ENCODE results near the gene IGFBP5.

IGFBP5 gene

GRCh38 chr2:216731465-216731864, 36.1 kb upstream of the IGFBP5 start:
- Histone ChIP-seq H3K27me3 (ENCODE audit: low read depth, low read length) (no peaks in the 10 kb centered on the region), H3K36me3 (ENCODE audit: control insufficient read depth in 1 of 2, insufficient read depth in 2 of 2, low read length in 2 of 2) (no peaks in the 10 kb centered on the region), H3K4me1 (ENCODE audit: control insufficient read depth in 1 of 2, insufficient read depth in 2 of 2, low read length in 2 of 2) (peaks cover 0 to 23% of the 10 kb centered on the region in 2 donors), H3K4me3 (ENCODE audit: low read depth in 1 of 2, low read length in 2 of 2) (no peak overlapping the region), H3K9me3 (ENCODE audit: control insufficient read depth in 1 of 2, low read length in 2 of 2) (no peaks in the 10 kb centered on the region), H3K27ac (ENCODE audit: low read length) (no peak overlapping the region)

DNA sequence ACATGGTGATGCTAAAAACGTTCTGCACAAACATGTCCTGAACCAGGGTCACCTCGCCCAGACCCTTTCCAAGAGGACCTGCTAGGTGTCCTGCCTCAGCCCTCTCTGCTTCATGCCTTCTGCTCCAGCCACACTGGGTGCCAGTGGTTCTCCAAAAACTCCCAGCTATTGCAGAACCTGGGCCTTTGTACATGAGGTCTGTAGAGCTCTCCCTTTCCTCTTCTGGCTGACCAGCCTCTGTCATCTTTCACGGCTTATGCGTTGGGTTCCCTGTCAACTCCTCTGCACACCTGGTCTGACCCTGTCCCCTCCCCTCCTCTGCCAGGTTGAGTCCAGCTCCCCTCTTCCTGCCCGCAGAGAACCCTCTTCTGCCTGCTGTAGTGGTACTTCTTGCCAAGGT, 35.5 kb upstream of the IGFBP5 start:
- H3K4me1 ChIP-seq (ENCODE audit: control insufficient read depth in 1 of 2, insufficient read depth in 2 of 2, low read length in 2 of 2): peaks cover 0 to 17% of the 10 kb centered on the region in 2 donors
- no peaks in the 10 kb centered on the region for H3K9me3 ChIP-seq (ENCODE audit: control insufficient read depth in 1 of 2, low read length in 2 of 2)
- no peak overlapping the region for H3K27ac ChIP-seq (ENCODE audit: low read length)
- no peaks in the 10 kb centered on the region for H3K27me3 ChIP-seq (ENCODE audit: low read depth, low read length)
- H3K4me3 ChIP-seq (ENCODE audit: low read depth in 1 of 2, low read length in 2 of 2): no peak overlapping the region
- H3K36me3 ChIP-seq (ENCODE audit: control insufficient read depth in 1 of 2, insufficient read depth in 2 of 2, low read length in 2 of 2): no peaks in the 10 kb centered on the region

GRCh38 chr2:216727346-216728122, 32.2 kb upstream of the IGFBP5 start:
- H3K36me3 ChIP-seq (ENCODE audit: control insufficient read depth in 1 of 2, insufficient read depth in 2 of 2, low read length in 2 of 2): no peaks in the 10 kb centered on the region
- H3K4me3 ChIP-seq (ENCODE audit: low read depth in 1 of 2, low read length in 2 of 2): no peak overlapping the region
- no peaks in the 10 kb centered on the region for H3K27me3 ChIP-seq (ENCODE audit: low read depth, low read length)
- no peak overlapping the region for H3K27ac ChIP-seq (ENCODE audit: low read length)
- H3K9me3 ChIP-seq (ENCODE audit: control insufficient read depth in 1 of 2, low read length in 2 of 2): no peaks in the 10 kb centered on the region
- no peaks in the 10 kb centered on the region for H3K4me1 ChIP-seq (ENCODE audit: control insufficient read depth in 1 of 2, insufficient read depth in 2 of 2, low read length in 2 of 2)

DNA sequence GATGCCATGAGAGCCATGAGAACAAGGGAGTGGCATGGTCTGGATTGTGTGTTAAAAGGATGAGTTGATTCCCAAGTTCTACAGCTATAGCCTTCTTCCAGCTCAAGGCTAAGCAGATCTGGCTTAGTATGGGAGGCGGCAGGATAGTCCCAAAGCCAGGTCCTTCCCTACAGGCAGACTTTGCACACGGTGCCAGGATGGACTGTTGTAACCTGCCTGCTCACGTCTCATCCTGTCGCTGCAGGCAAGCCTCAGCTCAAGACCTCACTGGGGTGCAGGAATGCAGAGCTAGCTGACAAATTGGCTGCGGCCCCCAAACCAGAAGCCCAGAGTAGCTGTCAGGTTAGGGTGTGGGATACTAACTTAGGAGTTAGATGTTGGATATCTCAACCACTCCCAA, 28.8 kb upstream of the IGFBP5 start:
- Histone ChIP-seq H3K27ac (ENCODE audit: low read length) (no peak overlapping the region), H3K36me3 (ENCODE audit: control insufficient read depth in 1 of 2, insufficient read depth in 2 of 2, low read length in 2 of 2) (no peaks in the 10 kb centered on the region), H3K4me1 (ENCODE audit: control insufficient read depth in 1 of 2, insufficient read depth in 2 of 2, low read length in 2 of 2) (no peaks in the 10 kb centered on the region), H3K27me3 (ENCODE audit: low read depth, low read length) (no peaks in the 10 kb centered on the region), H3K4me3 (ENCODE audit: low read depth in 1 of 2, low read length in 2 of 2) (no peak overlapping the region), H3K9me3 (ENCODE audit: control insufficient read depth in 1 of 2, low read length in 2 of 2) (no peaks in the 10 kb centered on the region)

DNA sequence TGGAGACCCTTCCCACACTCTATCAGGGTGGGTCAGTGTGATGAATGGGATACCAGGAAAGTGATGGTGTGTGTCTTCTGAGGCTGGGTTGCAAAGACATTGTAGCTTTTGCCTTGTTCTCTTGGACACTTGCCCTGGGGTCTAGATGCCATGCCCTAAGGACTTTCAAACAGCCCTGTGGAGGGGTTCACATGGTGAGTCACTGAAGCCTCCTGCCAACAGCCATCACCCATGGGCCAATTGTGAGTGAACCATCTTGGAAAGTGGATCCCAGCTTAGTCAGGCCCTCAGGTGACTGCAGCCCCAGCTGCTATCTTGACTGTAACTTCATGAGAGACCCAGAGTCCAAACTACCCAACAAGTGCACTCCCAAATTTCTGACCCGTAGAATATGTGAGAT, 25.8 kb upstream of the IGFBP5 start:
- no peaks in the 10 kb centered on the region for H3K27me3 ChIP-seq (ENCODE audit: low read depth, low read length)
- H3K9me3 ChIP-seq (ENCODE audit: control insufficient read depth in 1 of 2, low read length in 2 of 2): no peaks in the 10 kb centered on the region
- peaks cover 0 to 10% of the 10 kb centered on the region in 2 donors for H3K4me1 ChIP-seq (ENCODE audit: control insufficient read depth in 1 of 2, insufficient read depth in 2 of 2, low read length in 2 of 2)
- no peak overlapping the region for H3K27ac ChIP-seq (ENCODE audit: low read length)
- no peaks in the 10 kb centered on the region for H3K36me3 ChIP-seq (ENCODE audit: control insufficient read depth in 1 of 2, insufficient read depth in 2 of 2, low read length in 2 of 2)
- no peak overlapping the region for H3K4me3 ChIP-seq (ENCODE audit: low read depth in 1 of 2, low read length in 2 of 2)

DNA sequence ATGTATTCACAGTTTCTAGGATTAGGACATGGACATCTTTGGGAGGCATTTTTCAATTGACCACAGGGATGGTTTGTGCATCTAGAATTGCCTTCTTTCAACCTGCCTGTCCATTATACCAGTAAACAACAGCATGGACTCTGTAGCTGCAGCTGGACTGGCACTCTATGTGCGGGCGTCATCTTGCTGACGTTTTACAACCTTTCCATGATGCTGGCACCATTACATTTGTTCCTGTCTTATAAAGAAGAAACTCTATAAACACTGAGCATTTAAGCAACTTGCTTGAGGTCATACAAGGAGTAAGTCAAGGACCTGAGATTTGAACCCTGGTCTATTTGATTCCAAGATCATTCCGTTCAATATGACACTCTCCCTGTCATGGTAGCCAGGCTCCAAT, 25.4 kb upstream of the IGFBP5 start:
- no peak overlapping the region for H3K27ac ChIP-seq (ENCODE audit: low read length)
- no peak overlapping the region for H3K4me3 ChIP-seq (ENCODE audit: low read depth in 1 of 2, low read length in 2 of 2)
- peaks cover 0 to 10% of the 10 kb centered on the region in 2 donors for H3K4me1 ChIP-seq (ENCODE audit: control insufficient read depth in 1 of 2, insufficient read depth in 2 of 2, low read length in 2 of 2)
- H3K27me3 ChIP-seq (ENCODE audit: low read depth, low read length): no peaks in the 10 kb centered on the region
- H3K36me3 ChIP-seq (ENCODE audit: control insufficient read depth in 1 of 2, insufficient read depth in 2 of 2, low read length in 2 of 2): no peaks in the 10 kb centered on the region
- H3K9me3 ChIP-seq (ENCODE audit: control insufficient read depth in 1 of 2, low read length in 2 of 2): no peaks in the 10 kb centered on the region

- no peaks in the 10 kb centered on the region for H3K27me3 ChIP-seq (ENCODE audit: low read depth, low read length)
- peaks cover 4 to 21% of the 10 kb centered on the region in 2 donors for H3K4me1 ChIP-seq (ENCODE audit: control insufficient read depth in 1 of 2, insufficient read depth in 2 of 2, low read length in 2 of 2)
- no peak overlapping the region for H3K4me3 ChIP-seq (ENCODE audit: low read depth in 1 of 2, low read length in 2 of 2)
- no peak overlapping the region for H3K27ac ChIP-seq (ENCODE audit: low read length)
- H3K36me3 ChIP-seq (ENCODE audit: control insufficient read depth in 1 of 2, insufficient read depth in 2 of 2, low read length in 2 of 2): no peaks in the 10 kb centered on the region
- no peaks in the 10 kb centered on the region for H3K9me3 ChIP-seq (ENCODE audit: control insufficient read depth in 1 of 2, low read length in 2 of 2)
These were observed 22.7 kb upstream of the IGFBP5 start for GRCh38 chr2:216717907-216718615.

DNA sequence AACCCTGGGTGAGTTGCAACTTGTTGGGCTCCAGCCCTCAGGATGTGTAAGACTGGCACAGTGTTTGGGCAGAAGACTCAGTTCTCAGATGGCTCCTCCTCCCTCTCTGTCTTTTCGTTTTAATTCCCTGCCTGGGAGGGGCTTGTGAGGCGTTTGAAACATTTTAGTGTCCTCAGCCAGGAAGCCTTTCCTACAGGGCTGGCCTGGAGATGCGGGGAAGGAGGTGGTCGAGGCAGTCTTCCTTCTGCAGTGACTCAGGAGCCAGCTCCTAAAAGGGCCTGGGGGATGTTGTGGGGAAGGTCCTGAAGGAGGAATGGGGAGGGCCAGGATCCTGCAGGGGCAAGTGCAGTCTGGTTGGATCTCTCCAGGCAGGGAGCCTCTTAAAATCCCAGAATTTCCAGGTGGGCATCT, 22.1 kb upstream of the IGFBP5 start:
- H3K4me3 ChIP-seq (ENCODE audit: low read depth in 1 of 2, low read length in 2 of 2): no peak overlapping the region
- no peaks in the 10 kb centered on the region for H3K9me3 ChIP-seq (ENCODE audit: control insufficient read depth in 1 of 2, low read length in 2 of 2)
- H3K36me3 ChIP-seq (ENCODE audit: control insufficient read depth in 1 of 2, insufficient read depth in 2 of 2, low read length in 2 of 2): no peaks in the 10 kb centered on the region
- peaks cover 4 to 21% of the 10 kb centered on the region in 2 donors for H3K4me1 ChIP-seq (ENCODE audit: control insufficient read depth in 1 of 2, insufficient read depth in 2 of 2, low read length in 2 of 2)
- H3K27ac ChIP-seq (ENCODE audit: low read length): no peak overlapping the region
- H3K27me3 ChIP-seq (ENCODE audit: low read depth, low read length): no peaks in the 10 kb centered on the region

DNA sequence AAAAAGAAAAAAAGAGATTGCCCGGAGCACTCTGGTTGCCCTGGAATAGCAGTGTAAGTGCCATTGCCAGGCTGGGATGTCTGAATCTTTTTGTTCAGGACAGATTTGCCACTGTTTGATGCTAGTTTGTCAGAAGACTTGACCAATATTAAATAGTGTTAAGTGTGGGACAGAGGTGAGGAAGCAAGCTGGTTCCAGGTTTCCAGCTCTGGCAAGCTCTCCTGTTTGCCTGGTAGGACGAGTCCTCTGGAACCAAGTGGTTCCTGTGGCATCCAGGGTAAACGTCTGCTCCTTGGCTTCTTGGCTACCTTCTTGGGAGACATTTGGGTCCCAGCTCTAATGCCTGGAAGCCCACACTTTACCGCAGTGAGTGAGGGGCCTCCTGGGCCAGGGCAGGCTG, 20.8 kb upstream of the IGFBP5 start:
- Histone ChIP-seq H3K9me3 (ENCODE audit: control insufficient read depth in 1 of 2, low read length in 2 of 2) (no peaks in the 10 kb centered on the region), H3K27me3 (ENCODE audit: low read depth, low read length) (no peaks in the 10 kb centered on the region), H3K36me3 (ENCODE audit: control insufficient read depth in 1 of 2, insufficient read depth in 2 of 2, low read length in 2 of 2) (no peaks in the 10 kb centered on the region), H3K4me1 (ENCODE audit: control insufficient read depth in 1 of 2, insufficient read depth in 2 of 2, low read length in 2 of 2) (peaks cover 4 to 31% of the 10 kb centered on the region in 2 donors), H3K27ac (ENCODE audit: low read length) (no peak overlapping the region), H3K4me3 (ENCODE audit: low read depth in 1 of 2, low read length in 2 of 2) (no peak overlapping the region)

- peaks cover 4 to 35% of the 10 kb centered on the region in 2 donors for H3K4me1 ChIP-seq (ENCODE audit: control insufficient read depth in 1 of 2, insufficient read depth in 2 of 2, low read length in 2 of 2)
- H3K9me3 ChIP-seq (ENCODE audit: control insufficient read depth in 1 of 2, low read length in 2 of 2): no peaks in the 10 kb centered on the region
- no peaks in the 10 kb centered on the region for H3K36me3 ChIP-seq (ENCODE audit: control insufficient read depth in 1 of 2, insufficient read depth in 2 of 2, low read length in 2 of 2)
- H3K27ac ChIP-seq (ENCODE audit: low read length): no peak overlapping the region
- H3K27me3 ChIP-seq (ENCODE audit: low read depth, low read length): no peaks in the 10 kb centered on the region
- no peak overlapping the region for H3K4me3 ChIP-seq (ENCODE audit: low read depth in 1 of 2, low read length in 2 of 2)
These were observed 20.1 kb upstream of the IGFBP5 start for GRCh38 chr2:216715402-216715974.

DNA sequence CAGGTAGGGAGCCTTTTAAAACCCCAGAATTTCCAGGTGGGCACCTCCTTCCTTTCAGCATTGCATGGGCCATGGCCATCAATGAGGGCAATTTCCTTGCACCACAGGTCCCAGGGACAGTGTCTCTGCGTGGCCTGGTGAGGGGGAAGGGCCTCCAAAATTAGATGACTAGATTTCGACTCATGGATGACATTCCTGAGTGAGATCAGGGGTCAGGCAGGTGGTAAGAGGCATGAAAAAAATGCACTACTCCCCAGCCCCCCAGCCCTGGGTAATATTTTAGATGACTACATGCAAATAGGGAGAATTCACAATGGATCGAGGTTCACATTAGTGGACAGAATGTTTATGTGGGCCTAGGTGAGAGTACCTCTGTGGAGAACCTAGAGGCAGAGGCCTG, 19.0 kb upstream of the IGFBP5 start:
- no peak overlapping the region for H3K27ac ChIP-seq (ENCODE audit: low read length)
- no peaks in the 10 kb centered on the region for H3K9me3 ChIP-seq (ENCODE audit: control insufficient read depth in 1 of 2, low read length in 2 of 2)
- no peaks in the 10 kb centered on the region for H3K36me3 ChIP-seq (ENCODE audit: control insufficient read depth in 1 of 2, insufficient read depth in 2 of 2, low read length in 2 of 2)
- H3K4me3 ChIP-seq (ENCODE audit: low read depth in 1 of 2, low read length in 2 of 2): no peak overlapping the region
- H3K4me1 ChIP-seq (ENCODE audit: control insufficient read depth in 1 of 2, insufficient read depth in 2 of 2, low read length in 2 of 2): peaks cover 4 to 42% of the 10 kb centered on the region in 2 donors
- no peaks in the 10 kb centered on the region for H3K27me3 ChIP-seq (ENCODE audit: low read depth, low read length)

Data from muscle layer of duodenum (tissue), 2 donors.